ENCODE results near the gene ATP6AP1.

Gene ATP6AP1, protein sequence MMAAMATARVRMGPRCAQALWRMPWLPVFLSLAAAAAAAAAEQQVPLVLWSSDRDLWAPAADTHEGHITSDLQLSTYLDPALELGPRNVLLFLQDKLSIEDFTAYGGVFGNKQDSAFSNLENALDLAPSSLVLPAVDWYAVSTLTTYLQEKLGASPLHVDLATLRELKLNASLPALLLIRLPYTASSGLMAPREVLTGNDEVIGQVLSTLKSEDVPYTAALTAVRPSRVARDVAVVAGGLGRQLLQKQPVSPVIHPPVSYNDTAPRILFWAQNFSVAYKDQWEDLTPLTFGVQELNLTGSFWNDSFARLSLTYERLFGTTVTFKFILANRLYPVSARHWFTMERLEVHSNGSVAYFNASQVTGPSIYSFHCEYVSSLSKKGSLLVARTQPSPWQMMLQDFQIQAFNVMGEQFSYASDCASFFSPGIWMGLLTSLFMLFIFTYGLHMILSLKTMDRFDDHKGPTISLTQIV

DNA sequence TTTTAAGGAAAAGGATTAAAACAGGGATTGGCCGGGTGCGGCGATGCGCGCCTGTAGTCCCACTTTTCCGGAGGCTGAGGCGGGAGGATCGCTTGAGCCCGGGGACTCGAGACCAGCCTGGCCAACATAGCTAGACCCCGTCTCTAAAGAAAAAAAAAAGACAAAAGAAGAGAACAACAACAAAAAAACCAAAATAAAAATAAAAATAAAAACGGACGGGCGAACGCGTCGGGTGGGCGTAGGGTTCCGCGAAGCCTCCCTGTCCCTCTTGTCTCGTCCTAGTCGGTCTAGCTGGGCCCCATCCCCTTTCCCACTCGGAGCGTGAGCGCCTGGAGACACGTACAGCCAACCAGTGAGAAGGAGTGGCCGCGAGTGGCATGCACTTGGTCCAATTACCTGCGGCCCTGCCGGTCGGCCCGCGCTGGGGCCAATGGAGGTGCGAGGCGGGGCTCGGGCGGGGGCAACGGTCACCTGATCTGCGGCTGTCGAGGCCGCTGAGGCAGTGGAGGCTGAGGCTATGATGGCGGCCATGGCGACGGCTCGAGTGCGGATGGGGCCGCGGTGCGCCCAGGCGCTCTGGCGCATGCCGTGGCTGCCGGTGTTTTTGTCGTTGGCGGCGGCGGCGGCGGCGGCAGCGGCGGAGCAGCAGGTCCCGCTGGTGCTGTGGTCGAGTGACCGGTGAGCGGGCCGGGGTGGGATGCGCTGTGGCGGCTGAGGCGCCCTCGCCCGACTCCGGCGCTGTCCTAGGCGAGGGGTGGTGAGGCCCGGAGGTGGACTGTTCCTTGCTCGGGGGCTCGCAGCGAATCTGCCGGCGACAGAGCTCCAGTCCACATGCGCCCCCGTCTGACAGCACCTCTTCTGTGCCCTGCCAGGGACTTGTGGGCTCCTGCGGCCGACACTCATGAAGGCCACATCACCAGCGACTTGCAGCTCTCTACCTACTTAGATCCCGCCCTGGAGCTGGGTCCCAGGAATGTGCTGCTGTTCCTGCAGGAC lies at the start of gene ATP6AP1:
Gene ATP6AP1, plus strand, starts transcription at position 502 of the 996 bp plus-strand sequence. Its CDS starts 16 bp downstream, at position 518.
- H3K36me3 ChIP-seq (ENCODE audit: control insufficient read depth in 1 of 2, insufficient read depth in 2 of 2, low read length in 2 of 2): peaks cover 4 to 13% of the 10 kb centered on the region in 2 donors
- peak within 1 kb of the TSS; percentile 75 to 76 for H3K4me3 ChIP-seq (ENCODE audit: low read depth in 1 of 2, low read length in 2 of 2)
- H3K9me3 ChIP-seq (ENCODE audit: control insufficient read depth in 1 of 2, low read length in 2 of 2): no peaks in the 10 kb centered on the region
- H3K27me3 ChIP-seq (ENCODE audit: control insufficient read depth in 1 of 2, insufficient read depth in 2 of 2, low read length in 2 of 2): no peaks in the 10 kb centered on the region
- peaks cover 17 to 20% of the 10 kb centered on the region in 2 donors for H3K4me1 ChIP-seq (ENCODE audit: control insufficient read depth in 1 of 2, insufficient read depth in 2 of 2, low read length in 2 of 2)
- peak within 1 kb of the TSS; percentile 57 to 71 for H3K9ac ChIP-seq (ENCODE audit: low read depth in 1 of 2, low read length in 2 of 2)
- peak within 1 kb of the TSS; percentile 81 for H3K27ac ChIP-seq (ENCODE audit: low read depth, low read length)

DNA sequence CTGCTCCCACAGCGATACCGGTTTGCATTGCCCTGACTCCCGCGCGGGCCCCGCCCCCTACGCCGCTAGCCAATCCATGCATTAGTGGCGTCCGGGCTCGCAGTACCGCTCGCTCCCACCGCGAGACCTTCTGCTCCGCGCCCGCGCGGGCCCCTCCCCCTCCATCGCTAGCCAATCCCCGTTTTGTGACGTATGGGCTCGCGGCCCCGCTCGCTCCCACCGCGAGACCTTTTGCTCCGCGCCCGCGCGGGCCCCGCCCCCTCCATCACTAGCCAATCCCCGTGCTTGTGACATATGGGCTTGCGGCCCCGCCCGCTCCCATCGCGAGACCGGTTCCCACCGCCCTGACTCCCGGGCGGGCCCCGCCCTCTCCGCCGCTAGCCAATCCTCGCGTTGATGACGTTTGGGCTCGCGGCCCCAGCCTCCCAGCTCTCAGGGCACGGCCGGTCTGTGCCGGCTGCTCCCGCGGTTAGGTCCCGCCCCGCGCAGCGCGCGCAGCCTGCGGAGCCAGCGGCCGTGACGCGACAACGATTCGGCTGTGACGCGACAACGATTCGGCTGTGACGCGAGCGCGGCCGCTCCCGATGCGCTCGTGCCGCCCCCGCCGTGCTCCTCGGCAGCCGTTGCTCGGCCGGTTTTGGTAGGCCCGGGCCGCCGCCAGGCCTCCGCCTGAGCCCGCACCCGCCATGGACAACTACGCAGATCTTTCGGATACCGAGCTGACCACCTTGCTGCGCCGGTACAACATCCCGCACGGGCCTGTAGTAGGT lies 49.5 kb upstream of the ATP6AP1 start, which contains the start of gene EMD:
Gene EMD, plus strand, starts transcription at position 497 of the 770 bp plus-strand sequence. Its CDS starts 190 bp downstream, at position 687.
- peaks cover 8 to 19% of the 10 kb centered on the region in 2 donors for H3K4me1 ChIP-seq (ENCODE audit: control insufficient read depth in 1 of 2, insufficient read depth in 2 of 2, low read length in 2 of 2)
- peak within 1 kb of the TSS; percentile 68 to 69 for H3K4me3 ChIP-seq (ENCODE audit: low read depth in 1 of 2, low read length in 2 of 2)
- H3K36me3 ChIP-seq (ENCODE audit: control insufficient read depth in 1 of 2, insufficient read depth in 2 of 2, low read length in 2 of 2): no peaks in the 10 kb centered on the region
- H3K9me3 ChIP-seq (ENCODE audit: control insufficient read depth in 1 of 2, low read length in 2 of 2): no peaks in the 10 kb centered on the region
- no peaks in the 10 kb centered on the region for H3K27me3 ChIP-seq (ENCODE audit: control insufficient read depth in 1 of 2, insufficient read depth in 2 of 2, low read length in 2 of 2)
- peak within 1 kb of the TSS; percentile 85 to 86 for H3K9ac ChIP-seq (ENCODE audit: low read depth in 1 of 2, low read length in 2 of 2)
- peak within 1 kb of the TSS; percentile 93 for H3K27ac ChIP-seq (ENCODE audit: low read depth, low read length)

DNA sequence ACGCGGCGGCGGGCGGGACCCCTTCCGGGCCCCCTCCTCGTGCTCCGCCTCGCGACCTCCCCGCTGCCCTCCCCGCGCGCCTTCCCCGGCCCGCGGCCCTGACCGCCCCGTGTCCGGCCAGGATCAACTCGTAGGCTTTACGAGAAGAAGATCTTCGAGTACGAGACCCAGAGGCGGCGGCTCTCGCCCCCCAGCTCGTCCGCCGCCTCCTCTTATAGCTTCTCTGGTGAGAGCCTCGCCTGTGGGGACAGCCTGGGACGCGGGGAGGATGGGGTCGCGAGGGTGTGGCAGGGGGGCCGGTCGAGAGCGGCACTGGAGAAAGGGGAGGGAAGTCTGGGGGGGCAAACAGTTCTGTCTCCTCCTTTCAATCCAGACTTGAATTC lies 48.9 kb upstream of the ATP6AP1 start:
- Histone ChIP-seq H3K4me3 (ENCODE audit: low read depth in 1 of 2, low read length in 2 of 2) (peak overlapping the region; percentile 68 to 69), H3K36me3 (ENCODE audit: control insufficient read depth in 1 of 2, insufficient read depth in 2 of 2, low read length in 2 of 2) (no peaks in the 10 kb centered on the region), H3K9me3 (ENCODE audit: control insufficient read depth in 1 of 2, low read length in 2 of 2) (no peaks in the 10 kb centered on the region), H3K9ac (ENCODE audit: low read depth in 1 of 2, low read length in 2 of 2) (peak overlapping the region; percentile 85 to 86), H3K27me3 (ENCODE audit: control insufficient read depth in 1 of 2, insufficient read depth in 2 of 2, low read length in 2 of 2) (no peaks in the 10 kb centered on the region), H3K4me1 (ENCODE audit: control insufficient read depth in 1 of 2, insufficient read depth in 2 of 2, low read length in 2 of 2) (peaks cover 5 to 17% of the 10 kb centered on the region in 2 donors), H3K27ac (ENCODE audit: low read depth, low read length) (peak overlapping the region; percentile 93)

DNA sequence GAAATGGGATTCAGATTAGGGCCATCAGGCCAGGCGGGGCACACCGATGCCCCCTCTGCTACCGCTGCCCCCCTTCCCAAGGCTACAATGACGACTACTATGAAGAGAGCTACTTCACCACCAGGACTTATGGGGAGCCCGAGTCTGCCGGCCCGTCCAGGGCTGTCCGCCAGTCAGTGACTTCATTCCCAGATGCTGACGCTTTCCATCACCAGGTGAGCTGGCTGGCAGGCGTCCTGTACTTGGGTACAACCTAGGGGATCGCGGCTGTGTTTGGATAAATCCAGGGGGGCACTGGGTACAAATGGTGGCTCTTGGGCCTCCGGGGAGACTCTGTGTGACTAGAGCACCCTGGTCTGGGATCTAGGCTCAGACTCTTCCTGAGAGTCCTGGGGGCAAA lies 48.3 kb upstream of the ATP6AP1 start:
- no peaks in the 10 kb centered on the region for H3K9me3 ChIP-seq (ENCODE audit: control insufficient read depth in 1 of 2, low read length in 2 of 2)
- H3K4me3 ChIP-seq (ENCODE audit: low read depth in 1 of 2, low read length in 2 of 2): peak overlapping the region; percentile 68 to 69
- H3K36me3 ChIP-seq (ENCODE audit: control insufficient read depth in 1 of 2, insufficient read depth in 2 of 2, low read length in 2 of 2): no peaks in the 10 kb centered on the region
- no peaks in the 10 kb centered on the region for H3K27me3 ChIP-seq (ENCODE audit: control insufficient read depth in 1 of 2, insufficient read depth in 2 of 2, low read length in 2 of 2)
- peak overlapping the region; percentile 85 to 86 for H3K9ac ChIP-seq (ENCODE audit: low read depth in 1 of 2, low read length in 2 of 2)
- H3K27ac ChIP-seq (ENCODE audit: low read depth, low read length): peak overlapping the region; percentile 93
- H3K4me1 ChIP-seq (ENCODE audit: control insufficient read depth in 1 of 2, insufficient read depth in 2 of 2, low read length in 2 of 2): peaks cover 5 to 17% of the 10 kb centered on the region in 2 donors

DNA sequence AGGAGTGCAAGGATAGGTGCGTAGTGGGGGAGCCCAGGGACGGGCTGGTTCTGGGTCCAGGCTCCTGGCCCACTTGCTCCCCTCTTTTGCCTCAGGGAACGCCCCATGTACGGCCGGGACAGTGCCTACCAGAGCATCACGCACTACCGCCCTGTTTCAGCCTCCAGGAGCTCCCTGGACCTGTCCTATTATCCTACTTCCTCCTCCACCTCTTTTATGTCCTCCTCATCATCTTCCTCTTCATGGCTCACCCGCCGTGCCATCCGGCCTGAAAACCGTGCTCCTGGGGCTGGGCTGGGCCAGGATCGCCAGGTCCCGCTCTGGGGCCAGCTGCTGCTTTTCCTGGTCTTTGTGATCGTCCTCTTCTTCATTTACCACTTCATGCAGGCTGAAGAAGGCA lies 47.7 kb upstream of the ATP6AP1 start:
- Histone ChIP-seq H3K36me3 (ENCODE audit: control insufficient read depth in 1 of 2, insufficient read depth in 2 of 2, low read length in 2 of 2) (no peaks in the 10 kb centered on the region), H3K9ac (ENCODE audit: low read depth in 1 of 2, low read length in 2 of 2) (peak overlapping the region in 1 of 2 donors; percentile 86), H3K27me3 (ENCODE audit: control insufficient read depth in 1 of 2, insufficient read depth in 2 of 2, low read length in 2 of 2) (no peaks in the 10 kb centered on the region), H3K4me3 (ENCODE audit: low read depth in 1 of 2, low read length in 2 of 2) (peak overlapping the region in 1 of 2 donors; percentile 69), H3K9me3 (ENCODE audit: control insufficient read depth in 1 of 2, low read length in 2 of 2) (no peaks in the 10 kb centered on the region), H3K27ac (ENCODE audit: low read depth, low read length) (no peak overlapping the region), H3K4me1 (ENCODE audit: control insufficient read depth in 1 of 2, insufficient read depth in 2 of 2, low read length in 2 of 2) (peaks cover 5 to 17% of the 10 kb centered on the region in 2 donors)

DNA sequence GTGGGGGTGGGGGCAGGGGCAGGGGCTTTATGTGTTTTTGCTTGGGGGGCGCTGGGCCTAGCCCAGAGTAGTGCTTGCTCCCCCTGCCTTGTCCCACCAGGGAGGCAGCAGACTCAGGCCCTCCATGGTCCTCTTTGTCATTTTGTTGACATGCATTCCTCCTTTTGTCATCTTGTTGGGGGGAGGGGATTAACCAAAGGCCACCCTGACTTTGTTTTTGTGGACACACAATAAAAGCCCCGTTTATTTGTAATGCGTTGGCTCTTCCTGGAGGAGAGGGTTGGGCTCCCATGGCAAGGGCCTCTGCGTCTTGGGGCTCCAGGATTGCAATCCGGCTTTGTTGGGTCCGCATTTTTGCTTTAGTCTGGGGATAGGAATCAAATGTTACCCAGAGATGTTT lies 47.2 kb upstream of the ATP6AP1 start:
- H3K9me3 ChIP-seq (ENCODE audit: control insufficient read depth in 1 of 2, low read length in 2 of 2): no peaks in the 10 kb centered on the region
- peaks cover 5 to 17% of the 10 kb centered on the region in 2 donors for H3K4me1 ChIP-seq (ENCODE audit: control insufficient read depth in 1 of 2, insufficient read depth in 2 of 2, low read length in 2 of 2)
- H3K27ac ChIP-seq (ENCODE audit: low read depth, low read length): no peak overlapping the region
- H3K4me3 ChIP-seq (ENCODE audit: low read depth in 1 of 2, low read length in 2 of 2): no peak overlapping the region
- H3K9ac ChIP-seq (ENCODE audit: low read depth in 1 of 2, low read length in 2 of 2): no peak overlapping the region
- H3K27me3 ChIP-seq (ENCODE audit: control insufficient read depth in 1 of 2, insufficient read depth in 2 of 2, low read length in 2 of 2): no peaks in the 10 kb centered on the region
- no peaks in the 10 kb centered on the region for H3K36me3 ChIP-seq (ENCODE audit: control insufficient read depth in 1 of 2, insufficient read depth in 2 of 2, low read length in 2 of 2)

DNA sequence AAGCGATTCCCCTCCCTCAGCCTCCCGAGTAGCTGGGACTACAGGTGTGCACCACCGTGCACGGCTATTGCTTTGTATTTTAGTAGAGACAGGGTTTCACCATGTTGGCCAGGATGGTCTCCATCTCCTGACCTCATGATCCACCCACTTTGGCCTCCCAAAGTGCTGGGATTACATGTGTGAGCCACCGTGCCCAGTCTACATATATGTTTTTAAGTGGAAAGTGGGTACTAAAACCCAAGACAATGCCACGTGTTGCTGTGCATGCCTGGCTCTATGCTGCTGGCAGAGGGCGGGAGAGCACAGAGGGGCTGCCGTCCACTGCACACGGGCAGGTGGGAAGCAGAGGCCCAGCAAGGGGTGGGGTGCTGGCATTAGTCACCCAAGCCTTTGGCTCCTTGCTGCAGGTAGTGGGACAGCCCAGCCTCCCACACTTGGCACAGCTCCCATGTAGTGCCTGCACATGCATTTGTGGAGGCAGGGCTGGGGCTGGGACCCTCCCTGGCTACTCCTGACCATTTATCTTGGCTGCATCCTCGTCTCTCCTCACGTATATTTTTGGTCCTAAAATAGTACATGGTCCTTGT lies 45.9 kb upstream of the ATP6AP1 start:
- Histone ChIP-seq H3K4me3 (ENCODE audit: low read depth in 1 of 2, low read length in 2 of 2) (no peak overlapping the region), H3K27ac (ENCODE audit: low read depth, low read length) (no peak overlapping the region), H3K36me3 (ENCODE audit: control insufficient read depth in 1 of 2, insufficient read depth in 2 of 2, low read length in 2 of 2) (no peaks in the 10 kb centered on the region), H3K9ac (ENCODE audit: low read depth in 1 of 2, low read length in 2 of 2) (no peak overlapping the region), H3K4me1 (ENCODE audit: control insufficient read depth in 1 of 2, insufficient read depth in 2 of 2, low read length in 2 of 2) (peaks cover 5 to 16% of the 10 kb centered on the region in 2 donors), H3K9me3 (ENCODE audit: control insufficient read depth in 1 of 2, low read length in 2 of 2) (no peaks in the 10 kb centered on the region), H3K27me3 (ENCODE audit: control insufficient read depth in 1 of 2, insufficient read depth in 2 of 2, low read length in 2 of 2) (no peaks in the 10 kb centered on the region)

DNA sequence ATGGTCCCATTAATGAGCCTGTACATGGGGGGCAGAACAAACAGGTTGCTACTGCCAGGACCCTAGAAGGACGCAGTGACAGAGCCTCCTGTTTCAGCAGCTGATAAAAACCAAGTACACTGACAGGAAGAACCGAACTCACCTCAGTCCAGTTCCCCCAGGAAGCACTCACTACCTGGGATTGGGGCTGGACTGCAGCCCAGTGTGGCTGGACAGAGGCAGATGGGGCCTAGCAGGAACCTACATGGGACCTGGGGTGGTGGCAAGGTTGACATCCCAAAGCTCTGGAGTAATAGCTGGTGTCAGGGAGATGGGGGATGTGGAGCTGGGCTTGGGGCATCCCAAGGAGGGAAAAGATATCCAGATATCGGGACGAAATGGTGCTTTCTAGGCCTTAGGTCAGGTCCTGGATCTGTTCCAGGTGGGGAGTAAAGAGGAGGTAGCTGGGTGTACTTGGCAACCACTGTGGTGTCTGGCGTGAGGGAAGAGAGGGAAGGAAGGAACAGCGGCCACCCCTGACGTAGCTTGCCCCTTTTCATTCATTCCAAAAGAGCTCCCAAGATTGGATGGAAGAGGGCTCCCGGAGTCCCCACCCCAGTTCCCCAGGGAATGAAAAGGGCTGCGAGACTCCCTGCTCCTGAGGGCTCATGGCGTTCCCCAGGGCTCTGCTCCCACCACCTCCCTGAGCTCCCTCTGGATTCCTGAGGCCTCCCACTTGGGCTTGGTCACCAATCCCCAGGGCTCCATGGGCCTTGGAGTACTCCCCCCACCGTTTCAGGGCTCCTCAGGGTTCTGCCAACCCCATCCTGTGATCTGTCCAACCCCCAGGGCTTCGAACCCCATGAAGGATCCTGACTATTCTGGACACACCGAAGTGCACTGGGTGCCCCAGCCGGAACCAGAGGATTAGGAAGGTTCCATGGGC lies 44.9 kb upstream of the ATP6AP1 start:
- H3K9ac ChIP-seq (ENCODE audit: low read depth in 1 of 2, low read length in 2 of 2): no peak overlapping the region
- H3K36me3 ChIP-seq (ENCODE audit: control insufficient read depth in 1 of 2, insufficient read depth in 2 of 2, low read length in 2 of 2): no peaks in the 10 kb centered on the region
- H3K27me3 ChIP-seq (ENCODE audit: control insufficient read depth in 1 of 2, insufficient read depth in 2 of 2, low read length in 2 of 2): no peaks in the 10 kb centered on the region
- no peaks in the 10 kb centered on the region for H3K9me3 ChIP-seq (ENCODE audit: control insufficient read depth in 1 of 2, low read length in 2 of 2)
- no peak overlapping the region for H3K27ac ChIP-seq (ENCODE audit: low read depth, low read length)
- H3K4me1 ChIP-seq (ENCODE audit: control insufficient read depth in 1 of 2, insufficient read depth in 2 of 2, low read length in 2 of 2): peaks cover 5 to 10% of the 10 kb centered on the region in 2 donors
- no peak overlapping the region for H3K4me3 ChIP-seq (ENCODE audit: low read depth in 1 of 2, low read length in 2 of 2)
